Sigmoid colon (tissue), 3 donors: ENCODE data around the gene TCF7L2.

Experiments used
- POLR2A ChIP-seq, 2 donors: fragments of 450-650 bp; IDR thresholded peaks; one replicate each; pipeline ENCODE4 v1.6.1; 2016; ENCODE audit warnings: antibody characterized with exemption in 2 of 2, mild to moderate bottlenecking in 2 of 2, moderate library complexity in 2 of 2
- TF ChIP-seq, protein P1 (sequence below), 4 experiments: fragments of 450-650 bp in 3 of 4; fragments of 200-600 bp in 1 of 4; IDR thresholded peaks; one replicate each; pipeline ENCODE4 v1.5.1; 2016 to 2019; ENCODE audit warnings: antibody characterized with exemption in 4 of 4, mild to moderate bottlenecking in 3 of 4, moderate library complexity in 2 of 4

DNA sequence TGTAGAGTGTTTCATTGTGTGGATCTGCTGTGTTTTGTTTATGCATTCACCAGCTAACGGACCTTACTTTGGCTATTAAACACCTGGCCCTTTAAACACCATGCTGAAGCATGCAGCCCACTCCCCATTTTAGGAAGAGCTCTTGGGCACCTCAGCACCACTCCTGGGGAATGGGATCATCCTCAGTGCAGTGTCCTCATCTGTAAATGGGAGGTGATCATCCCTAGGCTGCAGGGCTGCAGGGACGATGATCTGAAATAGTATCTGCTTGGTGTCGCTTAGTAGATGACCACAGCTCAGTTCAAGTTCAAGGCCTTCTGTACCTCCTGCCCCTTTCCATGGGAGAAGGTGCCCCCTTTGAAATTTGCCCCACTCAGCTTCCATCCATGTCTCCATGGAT, 229.9 kb downstream of the TCF7L2 start:
- TF ChIP-seq POLR2A (IDR thresholded peaks at IDR 0.05) = no peak
- TF ChIP-seq, protein P1, sequence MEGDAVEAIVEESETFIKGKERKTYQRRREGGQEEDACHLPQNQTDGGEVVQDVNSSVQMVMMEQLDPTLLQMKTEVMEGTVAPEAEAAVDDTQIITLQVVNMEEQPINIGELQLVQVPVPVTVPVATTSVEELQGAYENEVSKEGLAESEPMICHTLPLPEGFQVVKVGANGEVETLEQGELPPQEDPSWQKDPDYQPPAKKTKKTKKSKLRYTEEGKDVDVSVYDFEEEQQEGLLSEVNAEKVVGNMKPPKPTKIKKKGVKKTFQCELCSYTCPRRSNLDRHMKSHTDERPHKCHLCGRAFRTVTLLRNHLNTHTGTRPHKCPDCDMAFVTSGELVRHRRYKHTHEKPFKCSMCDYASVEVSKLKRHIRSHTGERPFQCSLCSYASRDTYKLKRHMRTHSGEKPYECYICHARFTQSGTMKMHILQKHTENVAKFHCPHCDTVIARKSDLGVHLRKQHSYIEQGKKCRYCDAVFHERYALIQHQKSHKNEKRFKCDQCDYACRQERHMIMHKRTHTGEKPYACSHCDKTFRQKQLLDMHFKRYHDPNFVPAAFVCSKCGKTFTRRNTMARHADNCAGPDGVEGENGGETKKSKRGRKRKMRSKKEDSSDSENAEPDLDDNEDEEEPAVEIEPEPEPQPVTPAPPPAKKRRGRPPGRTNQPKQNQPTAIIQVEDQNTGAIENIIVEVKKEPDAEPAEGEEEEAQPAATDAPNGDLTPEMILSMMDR (IDR thresholded peaks at IDR 0.05) = no peak
